GM18909 (cell line): ENCODE results near the gene AHCYL2.
"Not testable (repeated sequence)": the region's sequence is repeated elsewhere in the genome, so short reads cannot be mapped to it uniquely, and the experiment has no call there.

ENCODE experiments used
- ATAC-seq: cut with Tn5 transposase; IDR thresholded peaks from one replicate; pipeline ENCODE4 v1.9.1; 2021; ENCODE audit warnings: mild to moderate bottlenecking; ENCODE audit not compliant: unreplicated experiment, poor library complexity

Gene AHCYL2

DNA sequence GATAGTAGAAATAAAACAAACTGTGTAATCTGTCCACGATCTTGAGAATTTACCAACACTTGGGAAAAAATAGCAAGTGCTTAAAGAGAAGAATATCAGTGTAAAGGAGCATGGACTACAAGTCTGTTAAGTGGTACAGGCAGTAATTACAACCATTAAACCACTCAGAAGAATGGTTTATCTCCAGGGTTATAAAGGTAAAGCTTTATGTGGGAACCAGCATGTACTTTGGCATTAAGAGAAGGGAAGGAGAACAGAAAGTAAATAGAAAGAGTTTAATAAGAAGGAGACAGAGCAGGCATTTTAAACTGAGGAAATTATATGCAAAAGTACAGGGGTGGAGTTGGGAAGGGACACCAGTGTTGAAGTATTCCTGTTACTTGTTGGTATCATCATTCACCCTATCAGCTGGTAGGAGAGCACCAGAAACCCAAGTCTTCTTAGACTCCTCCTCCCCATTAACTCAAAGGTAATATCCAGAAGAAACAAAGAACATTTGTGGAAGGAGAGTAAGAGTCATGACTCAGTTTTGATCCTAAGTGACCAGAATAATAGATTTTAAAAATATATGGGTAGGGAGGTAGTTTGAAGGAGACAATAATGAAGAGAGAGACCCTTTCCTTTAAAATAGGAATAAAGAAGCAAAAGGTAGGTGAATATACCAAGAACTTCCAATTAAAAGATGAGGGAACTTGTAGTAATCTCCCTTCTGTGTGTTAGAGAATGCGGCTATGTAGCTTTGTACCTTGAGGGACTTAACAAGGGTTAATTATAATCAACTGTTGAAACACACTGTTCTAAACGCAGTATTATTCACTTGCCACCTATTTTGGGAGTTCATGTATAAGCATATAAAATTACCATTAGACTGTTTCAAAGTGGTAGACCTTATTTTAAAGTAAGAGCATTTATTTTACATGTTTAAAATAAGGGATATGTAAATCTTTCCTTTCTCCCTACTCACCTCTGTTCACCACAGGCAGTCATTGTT lies 117.3 kb downstream of the AHCYL2 start:
- no peak for ATAC-seq

DNA sequence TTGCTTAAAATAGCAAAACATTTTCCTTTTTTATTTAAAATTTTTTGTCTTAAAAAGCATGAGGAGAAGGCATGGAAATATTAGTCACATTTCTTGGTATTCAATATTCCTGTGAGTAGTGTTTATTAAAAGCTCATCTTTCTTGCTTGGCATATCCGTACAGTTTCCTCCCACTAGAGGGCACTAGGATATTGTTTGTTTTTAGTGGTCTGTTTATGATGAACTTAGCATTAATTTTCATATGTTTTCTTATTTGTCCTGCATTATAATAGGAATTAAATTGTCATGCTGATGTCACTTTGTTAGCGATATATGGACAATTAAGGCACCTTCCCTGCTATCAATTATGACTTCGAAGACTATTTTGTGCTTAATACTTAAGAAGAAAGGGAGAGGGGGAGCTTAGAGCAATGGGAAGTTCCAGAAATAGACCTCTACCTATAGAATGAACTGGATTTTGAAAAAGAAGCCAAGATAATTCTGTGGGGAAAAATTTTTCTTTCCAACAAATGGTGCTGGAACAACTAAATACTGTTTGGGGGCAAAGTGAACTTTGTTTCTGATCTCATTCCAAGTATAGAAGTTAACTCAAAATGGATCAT lies 118.4 kb downstream of the AHCYL2 start:
- ATAC-seq, result no peak

DNA sequence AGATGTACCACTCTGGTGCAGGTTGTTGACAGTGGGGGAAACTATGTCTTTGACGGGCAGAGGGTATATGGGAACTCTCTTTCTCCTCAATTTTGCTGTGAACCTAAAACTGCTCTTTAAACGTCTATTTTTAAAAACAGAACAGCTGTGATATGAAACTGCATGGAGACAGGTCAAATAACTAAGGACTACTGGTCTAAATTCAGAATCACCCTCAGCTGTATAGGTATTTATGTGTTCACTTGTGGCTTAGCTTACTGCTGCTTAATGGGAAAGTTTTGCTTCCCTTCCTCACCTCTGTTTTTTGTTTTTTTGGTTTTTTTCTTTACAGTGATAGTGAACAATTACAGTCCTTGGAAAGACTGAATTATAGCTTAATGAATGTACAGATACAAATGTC lies 122.5 kb downstream of the AHCYL2 start:
- no peak for ATAC-seq

DNA sequence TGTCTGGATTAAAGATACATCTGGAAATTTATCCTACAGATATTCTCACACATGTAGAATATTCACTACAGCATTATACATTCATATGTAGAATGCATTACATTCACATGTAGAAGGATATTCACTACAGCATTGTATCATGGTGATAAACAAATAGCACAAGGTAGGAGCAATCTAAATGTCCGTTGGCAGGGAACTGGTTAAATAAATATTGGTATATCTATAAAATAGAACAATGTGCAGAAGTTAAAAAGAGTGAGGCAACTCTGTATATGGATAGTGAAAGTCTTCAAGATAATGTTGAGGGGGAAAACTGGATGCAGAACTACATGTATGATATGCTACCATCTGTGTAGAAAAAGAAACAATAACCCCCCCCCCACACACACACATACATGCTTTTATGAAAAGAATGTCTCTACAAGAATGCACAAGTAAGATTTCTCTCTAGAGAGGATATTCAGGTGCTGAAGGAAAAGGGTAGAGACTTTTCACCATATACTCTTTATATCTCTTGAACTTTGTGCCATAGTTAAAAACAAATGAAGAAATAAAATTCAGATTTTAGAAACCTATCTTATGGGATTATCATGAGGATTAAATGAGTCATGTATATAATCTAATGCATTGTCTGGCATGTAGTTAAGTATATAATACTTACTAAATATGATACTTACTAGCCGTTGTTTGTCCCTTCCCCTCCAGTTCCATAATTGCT lies 123.4 kb downstream of the AHCYL2 start:
- ATAC-seq, result no peak

DNA sequence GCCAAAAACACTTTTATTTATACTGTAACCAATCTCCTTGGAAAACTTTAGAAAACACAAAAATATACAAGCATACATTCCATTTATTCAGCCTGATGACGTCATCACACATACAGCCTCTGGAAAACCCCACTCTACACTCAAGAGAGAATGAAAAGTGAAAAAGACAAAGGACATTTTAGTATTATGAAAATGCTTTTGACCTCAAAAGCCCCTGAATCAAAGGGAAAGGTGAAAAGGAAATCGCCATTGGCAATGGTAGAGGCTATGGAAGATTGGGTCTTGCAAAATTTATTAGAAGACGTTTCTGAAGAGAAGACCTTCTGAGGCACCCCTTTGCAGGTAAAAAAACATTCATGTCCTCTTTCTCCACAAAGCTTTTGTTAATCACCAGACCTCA lies 126.5 kb downstream of the AHCYL2 start:
- ATAC-seq, result no peak

DNA sequence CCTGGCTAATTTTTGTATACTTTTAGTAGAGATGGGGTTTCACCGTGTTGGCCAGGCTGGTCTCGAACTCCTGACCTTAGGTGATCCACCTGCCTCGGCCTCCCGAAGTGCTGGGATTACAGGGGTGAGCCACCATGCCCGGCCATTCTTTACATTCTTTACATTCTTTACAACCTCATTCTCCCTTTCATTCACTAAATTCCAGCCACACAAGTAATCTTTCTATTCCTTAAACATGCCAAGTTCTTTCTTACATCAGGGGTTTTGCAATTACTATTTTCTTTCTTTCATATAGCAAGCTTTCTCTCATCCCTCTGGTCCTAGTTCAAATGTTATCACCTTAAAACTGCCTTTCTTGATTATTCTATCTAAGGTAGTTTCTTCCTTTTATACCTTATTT lies 128.3 kb downstream of the AHCYL2 start:
- not testable (repeated sequence) for ATAC-seq

DNA sequence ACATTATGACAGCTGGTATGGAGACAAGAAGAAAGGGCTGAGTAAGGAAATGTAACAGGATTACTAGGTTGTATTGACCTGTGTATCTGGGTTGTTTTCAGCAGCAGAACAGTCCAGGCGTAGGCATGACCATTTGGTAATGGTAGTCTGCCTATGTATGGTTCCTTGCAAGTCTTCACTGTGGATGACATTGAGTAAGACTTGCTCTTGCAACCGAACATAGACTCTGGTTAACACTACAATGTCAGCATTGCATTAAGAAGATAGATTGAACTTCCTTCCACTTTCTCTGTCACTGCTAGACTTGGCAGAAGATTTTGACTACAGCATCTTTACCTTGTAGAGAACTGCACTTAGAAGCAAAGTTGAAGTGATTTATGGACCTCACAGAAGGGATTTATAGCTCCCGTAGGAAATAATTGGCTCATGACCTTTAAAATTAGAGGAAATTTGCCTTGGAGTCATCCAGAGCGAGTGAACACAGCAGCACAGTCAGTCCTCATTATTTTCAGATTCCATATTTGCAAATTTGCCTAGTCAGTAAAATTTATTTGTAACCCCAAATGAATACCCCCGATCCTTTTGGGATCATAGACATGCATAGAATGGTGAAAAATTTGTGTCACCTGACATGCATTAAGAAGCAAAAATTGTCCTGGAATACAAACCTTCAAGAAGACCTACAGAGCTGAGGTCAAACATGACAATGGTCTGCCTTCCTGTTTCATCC lies 129.8 kb downstream of the AHCYL2 start:
- no peak for ATAC-seq

DNA sequence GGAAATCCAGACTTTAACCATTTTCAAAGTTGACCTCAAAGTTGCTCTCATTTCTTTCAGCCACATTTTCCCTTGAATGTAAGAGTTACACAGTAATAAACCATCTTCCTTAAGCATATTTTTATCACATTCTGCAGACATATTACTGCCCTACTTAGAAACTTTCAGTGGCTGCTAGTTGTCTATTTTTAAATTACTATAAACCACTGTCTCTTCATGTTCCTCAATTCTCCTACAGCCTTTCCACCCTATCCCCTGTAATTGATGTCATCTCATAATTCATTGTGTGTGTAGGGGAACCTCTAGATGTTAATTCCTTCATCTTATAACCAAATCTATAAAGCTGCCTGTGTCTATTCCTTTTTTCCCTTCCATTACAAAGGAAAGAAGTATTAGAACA lies 131.3 kb downstream of the AHCYL2 start:
- no peak for ATAC-seq

DNA sequence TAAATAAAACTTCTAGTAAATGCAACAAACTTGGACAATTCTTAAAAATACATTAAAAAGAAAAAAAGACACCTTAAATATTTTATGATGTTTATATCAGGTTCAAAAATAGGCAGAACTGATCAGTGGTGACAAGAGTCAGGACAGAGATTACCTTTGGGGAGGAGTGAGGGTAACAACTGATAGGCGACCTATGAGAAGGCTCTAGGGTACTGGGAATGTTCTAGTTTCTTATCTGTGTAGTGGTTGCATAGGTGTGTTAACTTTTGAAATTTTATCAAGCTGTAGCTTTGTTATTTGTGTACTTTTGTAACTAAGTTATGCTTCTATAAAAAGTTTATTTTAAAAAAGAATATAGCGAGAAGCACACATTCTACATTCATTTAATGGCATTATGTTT lies 134.3 kb downstream of the AHCYL2 start:
- no peak for ATAC-seq

DNA sequence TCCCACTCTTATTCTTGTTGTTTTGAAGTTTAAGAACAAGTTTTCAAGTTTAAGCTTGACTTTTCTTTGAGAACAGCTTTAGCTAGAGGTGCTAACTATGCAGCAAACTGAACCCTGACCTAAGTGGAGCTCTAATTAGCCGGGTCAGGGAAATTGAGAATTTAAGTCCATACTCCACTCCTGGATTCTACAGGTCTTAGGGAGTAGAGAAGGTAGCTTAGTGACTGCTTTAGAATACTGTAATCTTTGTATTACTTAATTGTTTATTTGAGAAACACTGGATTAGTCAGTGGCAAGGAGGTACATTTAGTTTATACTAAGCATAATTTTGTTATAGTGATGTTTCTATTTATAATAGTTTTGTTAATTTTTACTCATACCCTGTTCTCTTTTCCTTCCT lies 134.8 kb downstream of the AHCYL2 start:
- no peak for ATAC-seq

DNA sequence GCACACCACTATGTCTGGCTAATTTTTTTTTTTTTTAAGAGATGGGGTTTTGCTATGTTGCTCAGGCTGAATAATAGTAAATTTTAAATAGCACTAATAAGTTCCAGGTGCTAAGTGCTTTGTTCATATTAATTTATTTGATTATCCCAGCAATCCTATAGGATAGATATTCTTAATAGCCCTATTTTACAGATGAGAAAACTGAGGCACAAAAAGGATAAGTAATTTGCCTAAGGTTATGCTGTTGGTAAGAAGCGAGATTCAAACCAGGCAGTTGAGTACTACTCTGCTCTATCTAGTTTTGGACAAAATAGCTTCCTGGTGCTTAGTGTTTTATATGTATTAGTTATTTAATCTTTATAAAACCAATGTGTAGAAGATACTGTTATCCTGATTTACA lies 136.9 kb downstream of the AHCYL2 start:
- ATAC-seq, result no peak

DNA sequence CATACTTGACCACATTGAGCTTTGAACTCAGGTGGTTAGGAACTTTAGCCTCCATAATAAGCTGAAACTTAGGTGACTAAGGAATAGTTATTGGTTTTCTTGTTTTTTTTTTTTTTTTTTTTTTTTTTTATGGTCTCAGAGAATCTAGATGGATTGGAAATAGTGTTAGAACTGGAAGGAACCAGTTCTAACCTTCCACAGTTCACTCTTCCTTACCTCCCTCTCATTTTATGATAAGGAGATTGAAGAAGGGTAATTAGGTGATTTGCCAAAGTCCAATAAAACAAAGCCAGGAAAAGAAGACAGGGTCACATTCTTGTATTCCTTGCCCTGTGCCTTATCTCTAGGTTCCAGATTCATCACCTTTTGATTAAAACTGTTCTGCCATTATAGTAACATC lies 137.7 kb downstream of the AHCYL2 start:
- ATAC-seq, result no peak

DNA sequence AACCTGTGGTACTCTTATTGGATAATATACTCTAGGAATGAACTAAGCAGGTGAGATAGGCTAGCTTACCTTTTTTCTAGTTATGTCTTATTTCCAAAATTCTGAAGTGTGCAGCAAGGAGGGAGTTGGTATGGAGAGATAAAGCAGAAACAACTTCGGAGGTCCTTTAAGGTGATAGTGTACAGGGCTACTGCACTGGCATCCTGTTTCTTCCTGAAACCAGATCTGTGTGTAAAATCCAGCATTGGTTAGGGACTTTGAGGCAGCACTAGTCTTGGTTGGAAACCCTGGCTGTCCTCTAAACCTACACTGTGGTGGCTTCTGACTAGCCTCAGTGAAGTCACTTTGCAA lies 142.5 kb downstream of the AHCYL2 start:
- ATAC-seq, result no peak

DNA sequence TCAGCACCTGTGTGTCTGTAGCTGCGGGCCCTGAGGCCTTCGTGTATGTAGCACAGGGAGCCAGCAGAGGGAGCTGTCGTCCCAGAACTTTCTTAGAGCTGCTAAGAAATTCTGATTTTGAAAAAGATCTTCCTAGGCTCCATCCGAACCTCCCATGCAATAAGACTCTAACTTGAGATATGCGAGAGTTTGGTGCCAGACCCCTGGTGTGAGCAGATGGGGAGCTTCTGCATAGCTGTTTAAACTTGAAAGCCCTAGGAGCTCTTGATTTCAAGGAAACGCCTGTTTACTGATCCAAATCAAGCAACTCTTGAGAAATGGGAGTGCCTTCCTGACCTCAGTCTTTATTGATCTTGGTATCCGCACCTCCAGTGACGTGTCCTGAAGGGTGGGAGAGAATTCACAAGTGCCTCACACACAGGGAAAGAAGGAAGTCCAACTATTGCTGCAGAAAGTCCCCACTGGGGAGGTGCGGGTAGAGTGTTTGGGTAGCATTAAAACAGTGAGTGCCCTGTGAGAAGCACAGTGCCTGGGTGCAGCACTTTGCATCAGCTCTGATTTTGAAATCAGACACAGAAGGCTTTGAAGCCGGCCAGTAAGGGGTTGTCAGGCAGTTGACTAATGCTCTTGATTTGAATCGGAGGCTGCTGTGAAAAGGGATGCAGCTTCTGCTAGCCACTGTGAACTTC lies 143.0 kb downstream of the AHCYL2 start:
- peak; percentile 66 for ATAC-seq

DNA sequence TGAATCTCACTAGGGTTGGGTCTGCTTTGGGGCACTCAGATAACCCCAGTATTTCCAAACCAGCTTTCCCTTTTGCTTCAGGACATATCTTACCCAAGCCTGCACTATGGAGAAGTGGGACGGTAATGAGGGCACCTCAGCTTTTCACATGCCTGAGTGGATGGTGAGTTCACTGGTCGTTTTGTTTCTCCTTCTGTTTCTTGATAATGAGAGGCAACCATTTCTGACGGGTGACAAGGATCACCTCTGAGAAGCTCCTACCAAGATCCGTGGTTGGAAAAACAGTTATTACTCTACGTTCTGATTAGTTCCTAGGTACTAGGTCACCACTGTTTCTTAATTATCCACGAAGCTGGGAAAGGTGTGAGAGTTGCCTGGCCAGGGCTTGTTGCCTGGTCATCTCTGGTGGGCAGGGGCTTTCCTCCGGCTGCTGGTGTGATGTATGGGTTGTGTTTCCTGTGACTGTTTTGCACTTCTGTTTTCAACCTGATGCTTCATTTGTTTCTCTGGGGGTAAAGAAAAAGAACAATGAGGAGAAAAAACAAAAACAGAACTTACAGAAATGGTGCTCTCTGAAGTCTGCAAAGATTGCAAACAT lies 143.7 kb downstream of the AHCYL2 start:
- peak; percentile 52 for ATAC-seq

DNA sequence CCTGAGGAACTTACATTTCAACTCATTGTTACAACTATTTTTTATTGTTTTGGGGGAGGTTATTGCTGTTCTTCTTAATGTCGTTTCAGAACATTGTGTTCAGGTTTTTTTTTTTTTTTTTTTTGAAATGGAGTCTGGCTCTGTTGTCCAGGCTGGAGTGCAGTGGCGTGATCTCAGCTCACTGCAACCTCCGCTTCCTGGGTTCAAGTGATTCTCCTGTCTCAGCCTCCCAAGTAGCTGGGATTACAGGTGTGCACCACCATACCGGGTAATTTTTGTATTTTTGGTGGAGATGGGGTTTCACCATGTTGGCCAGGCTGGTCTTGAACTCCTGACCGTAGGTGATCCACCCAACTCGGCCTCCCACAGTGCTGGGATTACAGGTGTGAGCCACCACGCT lies 144.6 kb downstream of the AHCYL2 start:
- ATAC-seq, result not testable (repeated sequence)

DNA sequence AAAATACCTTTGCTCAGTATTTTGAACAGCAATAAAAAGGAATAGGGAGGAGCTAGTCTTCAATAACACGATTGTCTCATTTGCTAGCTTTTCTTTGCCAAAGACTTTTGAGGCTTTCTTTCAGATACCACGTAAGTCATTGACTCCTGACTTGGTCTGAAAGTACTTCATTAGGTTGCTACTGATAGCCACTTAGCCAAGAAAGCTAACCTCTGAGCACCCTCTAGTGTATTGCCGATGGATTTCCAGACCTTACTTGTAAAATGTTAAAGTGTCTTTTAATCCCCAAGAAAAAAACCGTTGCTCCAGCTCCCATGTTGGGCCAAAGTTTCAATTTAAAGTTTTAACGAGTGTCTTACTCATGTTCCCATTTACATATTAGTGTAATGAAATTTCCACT lies 146.0 kb downstream of the AHCYL2 start:
- no peak for ATAC-seq

DNA sequence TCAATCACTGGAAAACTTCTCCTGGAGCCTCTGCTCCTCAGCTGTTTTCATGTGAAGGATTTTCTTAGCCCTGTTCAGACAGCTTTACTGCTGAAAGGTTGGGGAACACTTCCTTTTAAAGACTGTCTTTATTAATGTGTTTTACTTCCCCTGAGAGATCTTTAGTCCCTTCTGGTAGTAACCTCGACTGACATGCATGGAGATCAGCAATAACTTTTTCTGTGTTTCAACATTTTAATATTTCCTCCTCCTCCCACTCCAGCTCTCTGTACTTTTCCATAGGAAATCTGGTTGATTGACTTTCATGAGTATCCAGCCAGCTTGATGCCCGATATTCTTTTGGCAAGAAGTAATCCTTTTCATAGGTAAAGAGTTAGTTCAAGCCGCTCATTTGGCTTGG lies 146.7 kb downstream of the AHCYL2 start:
- no peak for ATAC-seq

DNA sequence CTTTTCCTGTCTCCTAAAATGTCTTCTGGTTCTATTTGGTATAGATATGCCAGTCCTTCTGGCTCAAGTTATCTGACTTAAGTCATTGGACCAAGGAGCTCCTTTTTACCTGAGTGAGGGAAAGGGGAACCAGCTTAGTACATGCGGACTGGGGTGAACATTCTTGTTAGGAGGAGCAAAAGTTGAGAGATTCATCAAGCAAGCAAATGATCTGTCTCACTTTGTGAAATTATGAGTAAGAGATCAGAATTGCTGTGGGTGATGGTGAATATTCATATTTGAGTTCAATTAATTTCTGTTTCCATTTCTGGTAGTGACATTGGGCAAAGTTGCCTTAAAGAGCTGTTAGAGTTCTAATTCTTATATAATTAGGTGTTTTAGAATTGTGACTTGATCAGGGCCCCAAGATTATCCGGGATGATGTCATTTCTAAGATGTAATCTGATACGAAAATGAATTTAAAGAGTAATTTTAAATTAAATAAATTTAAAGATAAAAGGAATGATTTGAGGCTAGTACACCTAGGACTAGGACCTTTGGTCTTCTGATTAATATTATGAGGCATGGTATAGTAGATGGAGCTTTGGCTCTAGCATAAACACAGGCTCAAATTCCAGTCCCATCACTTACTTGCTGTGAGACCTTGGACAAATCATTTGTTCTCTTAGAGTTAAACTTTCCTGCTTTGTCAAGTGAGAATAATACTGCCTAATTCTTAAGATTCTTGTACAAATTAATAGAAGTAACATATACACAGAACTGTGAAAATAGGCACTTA lies 149.0 kb downstream of the AHCYL2 start:
- ATAC-seq, result no peak
